ENCODE results near the gene AK1. TPM values are rescaled to one million over a fixed set of nuclear protein-coding genes. Genes with fewer than 3 reads are reported as not detected.

AK1 gene
- total RNA-seq, 1 donor from 2014 or later = 64.5 TPM

GRCh38 chr9:127856729-127857116, 20.8 kb downstream of the AK1 start:
- H3K4me1 ChIP-seq = peaks cover 20 to 59% of the 10 kb centered on the region in 2 donors
- H3K36me3 ChIP-seq = no peaks in the 10 kb centered on the region
- TF ChIP-seq CTCF (IDR thresholded peaks at IDR 0.05) = no peak
- no peaks in the 10 kb centered on the region for H3K27me3 ChIP-seq
- intact Hi-C loops (cut with DNase I) = no loop called here
- DNase-seq (ENCODE audit: low spot score in 2 of 2) = no peak
- peak overlapping the region; percentile 96 to 97 for H3K27ac ChIP-seq
- H3K4me3 ChIP-seq = no peak overlapping the region
- no peaks in the 10 kb centered on the region for H3K9me3 ChIP-seq

GRCh38 chr9:127856094-127856728, 21.3 kb downstream of the AK1 start:
- DNase-seq (ENCODE audit: low spot score in 2 of 2) = no peak
- intact Hi-C loops (cut with DNase I) = no loop called here
- peaks cover 18 to 59% of the 10 kb centered on the region in 2 donors for H3K4me1 ChIP-seq
- H3K9me3 ChIP-seq = no peaks in the 10 kb centered on the region
- no peak overlapping the region for H3K4me3 ChIP-seq
- H3K27ac ChIP-seq = peak overlapping the region; percentile 96 to 97
- TF ChIP-seq CTCF (IDR thresholded peaks at IDR 0.05) = no peak
- H3K36me3 ChIP-seq = no peaks in the 10 kb centered on the region
- no peaks in the 10 kb centered on the region for H3K27me3 ChIP-seq

DNA sequence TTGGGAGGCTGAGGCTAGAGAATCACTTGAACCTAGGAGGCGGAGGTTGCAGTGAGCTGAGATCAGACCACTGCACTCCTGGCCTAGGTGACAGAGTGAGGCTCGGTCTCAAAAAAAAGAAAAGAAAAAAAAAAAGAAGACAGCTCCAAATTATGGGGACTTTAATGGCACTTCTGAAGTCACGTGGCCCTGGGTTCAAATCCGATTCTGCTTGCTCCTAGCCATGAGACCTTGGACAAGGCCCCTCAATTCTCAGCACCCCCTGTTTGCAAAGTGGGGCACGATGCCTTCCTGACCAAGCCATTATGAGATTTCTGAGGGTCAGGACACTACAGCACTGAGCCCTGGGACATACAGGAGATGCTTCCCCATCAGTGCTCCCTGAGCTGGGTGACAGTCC, 22.0 kb downstream of the AK1 start:
- H3K9me3 ChIP-seq = no peaks in the 10 kb centered on the region
- no peak for TF ChIP-seq CTCF (IDR thresholded peaks at IDR 0.05)
- H3K4me1 ChIP-seq = peaks cover 18 to 58% of the 10 kb centered on the region in 2 donors
- peak overlapping the region; percentile 96 to 97 for H3K27ac ChIP-seq
- H3K36me3 ChIP-seq = peaks cover 0 to 2% of the 10 kb centered on the region in 2 donors
- H3K27me3 ChIP-seq = no peaks in the 10 kb centered on the region
- intact Hi-C loops (cut with DNase I) = no loop called here
- no peak for DNase-seq (ENCODE audit: low spot score in 2 of 2)
- no peak overlapping the region for H3K4me3 ChIP-seq

- no peak for DNase-seq (ENCODE audit: low spot score in 2 of 2)
- intact Hi-C loops (cut with DNase I) = no loop called here
- Histone ChIP-seq H3K4me3 (peak overlapping the region; percentile 50 to 77), H3K27ac (peak overlapping the region; percentile 96 to 97), H3K9me3 (no peaks in the 10 kb centered on the region), H3K36me3 (peaks cover 0 to 8% of the 10 kb centered on the region in 2 donors), H3K27me3 (no peaks in the 10 kb centered on the region), H3K4me1 (peaks cover 18 to 54% of the 10 kb centered on the region in 2 donors)
- TF ChIP-seq CTCF (IDR thresholded peaks at IDR 0.05) = no peak
These were observed 22.5 kb downstream of the AK1 start for GRCh38 chr9:127854960-127855359.

GRCh38 chr9:127854184-127854806, 23.2 kb downstream of the AK1 start, which contains the start of gene ENG:
Gene ENG (minus strand): TSS chr9:127854658. CDS start chr9:127854355, 303 bp downstream.
- Histone ChIP-seq H3K4me3 (peak within 1 kb of the TSS; percentile 50 to 77), H3K27me3 (no peaks in the 10 kb centered on the region), H3K9me3 (peaks cover 3 to 4% of the 10 kb centered on the region in 2 donors), H3K27ac (peak within 1 kb of the TSS; percentile 96 to 97), H3K36me3 (peaks cover 4 to 14% of the 10 kb centered on the region in 2 donors), H3K4me1 (peaks cover 15 to 49% of the 10 kb centered on the region in 2 donors)
- DNase-seq (ENCODE audit: low spot score in 2 of 2) = peak in 1 of 2 donors; percentile 88
- peak in 2 of 3 experiments; percentile 22 for TF ChIP-seq CTCF (IDR thresholded peaks at IDR 0.05)
- intact Hi-C loops (cut with DNase I) = no loop called here
